ENCODE measurements around the gene TLR5.

DNA sequence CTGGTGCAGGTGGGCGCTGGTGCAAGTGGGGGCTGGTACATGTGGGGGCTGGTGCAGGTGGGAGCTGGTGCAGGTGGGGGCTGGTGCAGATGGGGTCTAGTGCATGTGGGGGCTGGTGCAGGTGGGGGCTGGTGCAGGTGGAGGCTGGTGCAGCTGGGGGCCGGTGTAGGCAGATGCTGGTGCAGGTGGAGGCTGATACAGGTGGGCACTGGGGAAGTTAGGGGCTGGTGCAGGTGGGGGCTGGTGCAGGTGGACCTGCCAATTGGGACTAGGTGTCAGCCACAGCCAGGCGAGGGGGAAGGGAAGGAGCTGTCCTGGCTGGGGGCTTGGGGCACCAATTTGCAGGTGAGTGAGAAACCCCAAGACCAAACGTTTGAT is 46.5 kb upstream of the TLR5 start:
- TF ChIP-seq, protein P1, sequence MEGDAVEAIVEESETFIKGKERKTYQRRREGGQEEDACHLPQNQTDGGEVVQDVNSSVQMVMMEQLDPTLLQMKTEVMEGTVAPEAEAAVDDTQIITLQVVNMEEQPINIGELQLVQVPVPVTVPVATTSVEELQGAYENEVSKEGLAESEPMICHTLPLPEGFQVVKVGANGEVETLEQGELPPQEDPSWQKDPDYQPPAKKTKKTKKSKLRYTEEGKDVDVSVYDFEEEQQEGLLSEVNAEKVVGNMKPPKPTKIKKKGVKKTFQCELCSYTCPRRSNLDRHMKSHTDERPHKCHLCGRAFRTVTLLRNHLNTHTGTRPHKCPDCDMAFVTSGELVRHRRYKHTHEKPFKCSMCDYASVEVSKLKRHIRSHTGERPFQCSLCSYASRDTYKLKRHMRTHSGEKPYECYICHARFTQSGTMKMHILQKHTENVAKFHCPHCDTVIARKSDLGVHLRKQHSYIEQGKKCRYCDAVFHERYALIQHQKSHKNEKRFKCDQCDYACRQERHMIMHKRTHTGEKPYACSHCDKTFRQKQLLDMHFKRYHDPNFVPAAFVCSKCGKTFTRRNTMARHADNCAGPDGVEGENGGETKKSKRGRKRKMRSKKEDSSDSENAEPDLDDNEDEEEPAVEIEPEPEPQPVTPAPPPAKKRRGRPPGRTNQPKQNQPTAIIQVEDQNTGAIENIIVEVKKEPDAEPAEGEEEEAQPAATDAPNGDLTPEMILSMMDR (IDR thresholded peaks at IDR 0.05) = no peak
- TF ChIP-seq POLR2AphosphoS5 (IDR thresholded peaks at IDR 0.05; ENCODE audit: low read depth, low read length) (no peak), TCF7L2 (IDR thresholded peaks at IDR 0.05; ENCODE audit: low read depth, low read length) (no peak)

Measured in Panc1 (cell line).